Neural cell (in vitro differentiated cells): ENCODE data around the gene PRODH2. TPM values are rescaled to one million over a fixed set of nuclear protein-coding genes. Genes with fewer than 3 reads are reported as not detected.

ENCODE experiments used
- H2AFZ ChIP-seq: fragments of 200-600, 300-800 bp; sonication (generic), shearing (Covaris generic); 2 replicates; pipeline ENCODE4 v1.6.0; 2014; ENCODE audit warnings: low read depth, mild to moderate bottlenecking, antibody characterized with exemption, low read length, moderate library complexity
- H3F3A ChIP-seq: fragments of 200-600 bp; shearing (Covaris generic); 2 replicates; pipeline ENCODE4 v1.6.1; 2016; ENCODE audit warnings: mild to moderate bottlenecking, moderate library complexity, mixed read lengths, antibody characterized with exemption, low read length; ENCODE audit not compliant: insufficient read depth, poor library complexity, severe bottlenecking
- H3K27ac ChIP-seq: fragments of 200-600, 300-800 bp; sonication (generic), shearing (Covaris generic); 2 replicates; pipeline ENCODE4 v1.5.1; 2014; ENCODE audit warnings: mild to moderate bottlenecking, low read length, moderate library complexity
- H3K27me3 ChIP-seq: fragments of 300-800, 200-600 bp; sonication (generic), shearing (Covaris generic); 2 replicates; pipeline ENCODE4 v1.6.0; 2014; ENCODE audit warnings: mild to moderate bottlenecking, low read depth, low read length, moderate library complexity; ENCODE audit not compliant: insufficient read depth
- H3K36me3 ChIP-seq: fragments of 300-800, 200-600 bp; sonication (generic), shearing (Covaris generic); 2 replicates; pipeline ENCODE4 v1.5.1; 2014; ENCODE audit warnings: mild to moderate bottlenecking, antibody characterized with exemption, low read length, moderate library complexity; ENCODE audit not compliant: insufficient read depth
- H3K4me2 ChIP-seq: fragments of 300-800, 200-600 bp; sonication (generic), shearing (Covaris generic); 2 replicates; pipeline ENCODE4 v1.6.0; 2014; ENCODE audit warnings: mild to moderate bottlenecking, low read length
- H3K4me3 ChIP-seq: fragments of 300-800, 200-600 bp; sonication (generic), shearing (Covaris generic); 2 replicates; pipeline ENCODE4 v1.5.1; 2014; ENCODE audit warnings: mild to moderate bottlenecking, low read length, moderate library complexity
- H3K79me2 ChIP-seq: fragments of 200-600 bp; shearing (Covaris generic); replicated peaks from 2 replicates; pipeline ENCODE4 v1.6.0; 2014; ENCODE audit warnings: mild to moderate bottlenecking, low read length, moderate library complexity; ENCODE audit not compliant: insufficient read depth
- H3K9ac ChIP-seq: fragments of 300-800, 200-600 bp; sonication (generic), shearing (Covaris generic); 2 replicates; pipeline ENCODE4 v1.6.1; 2016; ENCODE audit warnings: mild to moderate bottlenecking, low read length, mixed read lengths
- H3K9me2 ChIP-seq: fragments of 200-600 bp; shearing (Covaris generic); 2 replicates; pipeline ENCODE4 v1.6.1; 2016; ENCODE audit warnings: mild to moderate bottlenecking, low read length, mixed read lengths; ENCODE audit not compliant: insufficient read depth
- H3K9me3 ChIP-seq: fragments of 200-600, 300-800 bp; sonication (generic), shearing (Covaris generic); 2 replicates; pipeline ENCODE4 v1.6.1; 2016; ENCODE audit warnings: mild to moderate bottlenecking, mixed run types, low read length, moderate library complexity, mixed read lengths
- H4K20me1 ChIP-seq: fragments of 200-600 bp; shearing (Covaris generic); 2 replicates; pipeline ENCODE4 v1.6.1; 2016; ENCODE audit warnings: mild to moderate bottlenecking, mixed run types; ENCODE audit not compliant: insufficient read depth
- CTCF ChIP-seq: fragments of 450-650 bp; IDR thresholded peaks from 2 replicates; pipeline ENCODE4 v1.5.1; 2014; ENCODE audit warnings: antibody characterized with exemption, mild to moderate bottlenecking, moderate library complexity; ENCODE audit not compliant: poor library complexity, severe bottlenecking
- EP300 ChIP-seq: fragments of 450-650 bp; conservative IDR thresholded peaks from 2 replicates; pipeline ENCODE4 v1.6.1; 2014; ENCODE audit warnings: antibody characterized with exemption, mild to moderate bottlenecking, moderate library complexity; ENCODE audit not compliant: poor library complexity, severe bottlenecking
- EZH2 ChIP-seq: fragments of 200-600, 300-800 bp; shearing (Covaris generic), sonication (generic); IDR thresholded peaks from 2 replicates; pipeline ENCODE4 v1.6.1; 2014; ENCODE audit warnings: antibody characterized with exemption, low read length, borderline replicate concordance, mild to moderate bottlenecking; ENCODE audit not compliant: insufficient read depth, poor library complexity, severe bottlenecking
- MXI1 ChIP-seq: fragments of 450-650 bp; conservative IDR thresholded peaks from 2 replicates; pipeline ENCODE4 v1.6.1; 2014; ENCODE audit warnings: antibody characterized with exemption, mild to moderate bottlenecking; ENCODE audit not compliant: poor library complexity, severe bottlenecking
- POLR2AphosphoS5 ChIP-seq: IDR thresholded peaks from 2 replicates; pipeline ENCODE4 v1.6.1; 2012
- RAD21 ChIP-seq: fragments of 450-650 bp; conservative IDR thresholded peaks from 2 replicates; pipeline ENCODE4 v1.6.1; 2014; ENCODE audit warnings: antibody characterized with exemption, mild to moderate bottlenecking, moderate library complexity
- SMC3 ChIP-seq: fragments of 450-650 bp; conservative IDR thresholded peaks from 2 replicates; pipeline ENCODE4 v1.6.1; 2014; ENCODE audit warnings: antibody characterized with exemption, mild to moderate bottlenecking, moderate library complexity; ENCODE audit not compliant: poor library complexity
- TAF1 ChIP-seq: IDR thresholded peaks from 2 replicates; pipeline ENCODE4 v1.6.1; 2012; ENCODE audit warnings: low read depth
- polyA plus RNA-seq: library from polyadenylated mRNA; depleted of rRNA; stranded (reverse); fragments of >200 nt; gene quantifications from 2 replicates; pipeline ENCODE4 v1.2.3, GENCODE V29; 2014
- TF ChIP-seq, protein P1 (sequence below): IDR thresholded peaks from 2 replicates; pipeline ENCODE4 v1.6.1; 2012; ENCODE audit warnings: borderline replicate concordance

Gene PRODH2
- polyA plus RNA-seq, 1 donor from 2014 or later: not detected

DNA sequence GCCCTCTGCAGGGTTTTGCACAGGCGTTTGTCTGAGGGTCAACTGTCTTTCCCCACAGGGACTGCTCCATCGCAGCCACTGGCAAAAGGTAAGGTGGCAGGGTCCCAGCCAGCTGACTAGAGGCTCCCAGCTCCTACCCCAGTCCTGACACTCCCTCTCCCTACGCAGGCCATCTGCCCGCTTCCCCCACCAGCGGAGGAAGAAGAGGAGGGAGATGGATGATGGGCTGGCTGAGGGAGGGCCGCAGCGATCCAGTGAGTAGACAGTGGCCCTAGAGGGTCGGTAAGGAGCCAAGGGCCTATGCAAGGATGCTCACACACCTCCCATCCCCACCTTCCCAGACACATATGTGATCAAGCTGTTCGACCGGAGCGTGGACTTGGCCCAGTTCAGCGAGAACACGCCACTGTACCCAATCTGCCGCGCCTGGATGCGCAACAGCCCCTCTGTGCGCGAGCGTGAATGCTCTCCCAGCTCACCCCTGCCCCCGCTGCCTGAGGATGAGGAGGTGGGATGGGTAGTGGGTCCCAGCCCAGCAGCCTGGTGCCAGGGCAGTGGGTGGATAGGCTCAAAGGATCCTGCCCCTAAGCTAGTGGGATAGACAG is 59.8 kb downstream of the PRODH2 start:
- TF ChIP-seq CTCF: no peak
- TF ChIP-seq, protein P1, sequence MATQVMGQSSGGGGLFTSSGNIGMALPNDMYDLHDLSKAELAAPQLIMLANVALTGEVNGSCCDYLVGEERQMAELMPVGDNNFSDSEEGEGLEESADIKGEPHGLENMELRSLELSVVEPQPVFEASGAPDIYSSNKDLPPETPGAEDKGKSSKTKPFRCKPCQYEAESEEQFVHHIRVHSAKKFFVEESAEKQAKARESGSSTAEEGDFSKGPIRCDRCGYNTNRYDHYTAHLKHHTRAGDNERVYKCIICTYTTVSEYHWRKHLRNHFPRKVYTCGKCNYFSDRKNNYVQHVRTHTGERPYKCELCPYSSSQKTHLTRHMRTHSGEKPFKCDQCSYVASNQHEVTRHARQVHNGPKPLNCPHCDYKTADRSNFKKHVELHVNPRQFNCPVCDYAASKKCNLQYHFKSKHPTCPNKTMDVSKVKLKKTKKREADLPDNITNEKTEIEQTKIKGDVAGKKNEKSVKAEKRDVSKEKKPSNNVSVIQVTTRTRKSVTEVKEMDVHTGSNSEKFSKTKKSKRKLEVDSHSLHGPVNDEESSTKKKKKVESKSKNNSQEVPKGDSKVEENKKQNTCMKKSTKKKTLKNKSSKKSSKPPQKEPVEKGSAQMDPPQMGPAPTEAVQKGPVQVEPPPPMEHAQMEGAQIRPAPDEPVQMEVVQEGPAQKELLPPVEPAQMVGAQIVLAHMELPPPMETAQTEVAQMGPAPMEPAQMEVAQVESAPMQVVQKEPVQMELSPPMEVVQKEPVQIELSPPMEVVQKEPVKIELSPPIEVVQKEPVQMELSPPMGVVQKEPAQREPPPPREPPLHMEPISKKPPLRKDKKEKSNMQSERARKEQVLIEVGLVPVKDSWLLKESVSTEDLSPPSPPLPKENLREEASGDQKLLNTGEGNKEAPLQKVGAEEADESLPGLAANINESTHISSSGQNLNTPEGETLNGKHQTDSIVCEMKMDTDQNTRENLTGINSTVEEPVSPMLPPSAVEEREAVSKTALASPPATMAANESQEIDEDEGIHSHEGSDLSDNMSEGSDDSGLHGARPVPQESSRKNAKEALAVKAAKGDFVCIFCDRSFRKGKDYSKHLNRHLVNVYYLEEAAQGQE: no peak
- no peak for TF ChIP-seq RAD21
- TF ChIP-seq EP300: no peak
- no peak for TF ChIP-seq TAF1
- no peak for TF ChIP-seq MXI1
- TF ChIP-seq EZH2: no peak
- TF ChIP-seq POLR2AphosphoS5: no peak
- no peak for TF ChIP-seq SMC3
- Histone ChIP-seq H4K20me1 (no peaks in the 10 kb centered on the region), H3K27ac (no peak overlapping the region), H3K9me2 (no peaks in the 10 kb centered on the region), H3K4me2 (no peak overlapping the region), H3K36me3 (peaks cover 8% of the 10 kb centered on the region), H3K9me3 (no peaks in the 10 kb centered on the region), H2AFZ (no peak overlapping the region), H3F3A (no peaks in the 10 kb centered on the region), H3K27me3 (no peaks in the 10 kb centered on the region), H3K79me2 (peaks cover 8% of the 10 kb centered on the region), H3K4me3 (no peak overlapping the region), H3K9ac (no peak overlapping the region)

DNA sequence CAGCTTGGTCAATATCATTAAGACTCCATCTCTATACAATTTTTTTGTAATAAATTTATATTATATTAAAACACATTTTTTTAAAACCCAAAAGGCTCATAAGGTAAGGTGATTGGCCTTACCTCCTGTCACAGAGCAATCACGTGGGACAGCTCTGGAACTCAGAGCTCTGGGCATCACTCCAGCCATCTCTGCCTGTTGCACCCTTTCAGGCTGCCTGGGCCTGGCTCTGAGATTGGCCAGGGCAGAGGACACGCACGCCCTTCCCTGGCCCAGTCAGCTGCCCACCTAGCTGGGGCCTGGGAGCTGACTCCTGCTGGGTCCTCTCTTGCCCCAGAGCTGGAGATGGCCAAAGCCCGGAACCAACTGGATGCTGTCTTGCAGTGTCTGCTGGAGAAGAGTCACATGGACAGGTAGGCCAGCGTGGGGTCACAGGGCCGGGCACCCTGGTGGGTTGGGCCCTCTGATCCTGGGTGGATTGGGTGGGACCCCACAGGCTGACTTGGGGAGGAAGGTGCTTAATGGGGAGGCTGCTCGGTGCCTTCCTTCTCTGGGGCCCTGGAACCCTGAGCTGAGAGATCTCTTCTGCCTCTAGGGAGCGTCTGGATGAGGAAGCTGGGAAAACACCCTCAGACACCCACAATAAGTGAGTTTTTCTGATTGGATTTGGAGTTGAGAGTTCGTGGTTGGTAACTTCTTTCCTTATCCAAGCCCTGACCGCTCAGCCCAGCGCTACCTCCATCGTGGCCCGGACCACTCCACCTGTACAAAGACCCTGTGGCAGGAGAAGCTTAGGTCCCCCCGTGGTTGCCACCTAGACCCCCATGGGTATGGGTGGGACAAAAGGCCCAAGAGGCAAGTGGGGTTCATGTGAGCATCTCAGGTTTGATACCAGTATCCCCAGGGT is 60.6 kb downstream of the PRODH2 start:
- Histone ChIP-seq H2AFZ (no peak overlapping the region), H3K27me3 (no peaks in the 10 kb centered on the region), H3K9me2 (no peaks in the 10 kb centered on the region), H3K36me3 (peaks cover 8% of the 10 kb centered on the region), H3K4me2 (no peak overlapping the region), H3K79me2 (peaks cover 8% of the 10 kb centered on the region), H3K27ac (no peak overlapping the region), H3K9me3 (no peaks in the 10 kb centered on the region), H3K4me3 (no peak overlapping the region), H3K9ac (no peak overlapping the region), H4K20me1 (no peaks in the 10 kb centered on the region), H3F3A (no peaks in the 10 kb centered on the region)
- TF ChIP-seq EP300: no peak
- no peak for TF ChIP-seq POLR2AphosphoS5
